Endothelial cell of umbilical vein (primary cell): Measurements from ENCODE around the gene HOXA1. TPM values are rescaled to one million over a fixed set of nuclear protein-coding genes. Genes with fewer than 3 reads are reported as not detected.

Source experiments
- BruUV-seq: library from RNA; stranded (reverse); fragments of 400-500 nt; replicated peaks from 2 replicates; lab custom pipeline; 2021; lab: Mats Ljungman, UMichigan
- CTCF ChIA-PET: fragments of 300-600, 350-600 bp; sonication (Branson Sonifier 250); formaldehyde crosslinking; loops from one replicate; lab custom pipeline; 2021; ENCODE audit warnings: antibody characterized with exemption, inconsistent platforms; lab: Charles Lee
- POLR2A ChIA-PET: fragments of 300-600, 350-600 bp; sonication (Branson Sonifier 250); formaldehyde crosslinking; loops from one replicate; lab custom pipeline; 2021; ENCODE audit warnings: antibody characterized with exemption, inconsistent platforms; lab: Charles Lee
- DNase-seq: peaks from one replicate; pipeline ENCODE4 v3.0.0-alpha.2; 2011; ENCODE audit warnings: low read depth, low spot score
- FAIRE-seq: peaks from 2 replicates; lab custom pipeline; 2011; peaks lifted over from hg19 to GRCh38; lab: Jason Lieb, UNC
- H2AFZ ChIP-seq: 2 replicates; pipeline ENCODE4 v1.6.0; 2012; ENCODE audit warnings: low read depth, low read length, control low read depth, inconsistent platforms
- H3K27ac ChIP-seq: 2 replicates; pipeline ENCODE4 v1.5.1; 2011; ENCODE audit warnings: low read depth, mild to moderate bottlenecking, control low read depth, low read length, moderate library complexity; ENCODE audit not compliant: insufficient read depth
- H3K27me3 ChIP-seq, 2 experiments: 2 replicates each; pipeline versions ENCODE4 v1.6.0 to v1.6.1; 2011; ENCODE audit warnings: low read length in 2 of 2, mixed read lengths in 1 of 2; ENCODE audit not compliant: control insufficient read depth in 2 of 2, insufficient read depth in 2 of 2
- H3K36me3 ChIP-seq, 2 experiments: 2 replicates in 1 of 2; 3 replicates in 1 of 2; pipeline ENCODE4 v1.5.1; 2011; ENCODE audit warnings: low read length in 2 of 2, mild to moderate bottlenecking in 1 of 2, moderate library complexity in 1 of 2; ENCODE audit not compliant: control insufficient read depth in 2 of 2, insufficient read depth in 2 of 2; ENCODE audit errors: extremely low read depth in 1 of 2
- H3K4me1 ChIP-seq: 3 replicates; pipeline ENCODE4 v1.5.1; 2011; ENCODE audit warnings: mild to moderate bottlenecking, low read length; ENCODE audit not compliant: control insufficient read depth, insufficient read depth; ENCODE audit errors: extremely low read depth
- H3K4me2 ChIP-seq: 2 replicates; pipeline ENCODE4 v1.6.1; 2011; ENCODE audit warnings: low read length, control low read depth, mixed read lengths; ENCODE audit not compliant: insufficient read depth
- H3K4me3 ChIP-seq, 3 experiments: fragments of 200-600 bp in 1 of 3; sonication (generic), shearing (Covaris generic) in 1 of 3; replicated peaks in 1 of 3; 2 replicates each; pipeline ENCODE4 v1.5.1; 2011 to 2016; ENCODE audit warnings: control low read depth in 3 of 3, low read length in 3 of 3, mild to moderate bottlenecking in 2 of 3, inconsistent platforms in 1 of 3, low read depth in 1 of 3, moderate library complexity in 1 of 3; ENCODE audit not compliant: insufficient read depth in 1 of 3
- H3K79me2 ChIP-seq: 2 replicates; pipeline ENCODE4 v1.6.0; 2012; ENCODE audit warnings: low read length, inconsistent platforms; ENCODE audit not compliant: control insufficient read depth, insufficient read depth
- H3K9ac ChIP-seq: replicated peaks from 2 replicates; pipeline ENCODE3; 2011; ENCODE audit warnings: low read length, control low read depth; ENCODE audit not compliant: insufficient read depth; ENCODE audit errors: extremely low read depth
- H3K9me1 ChIP-seq: replicated peaks from 3 replicates; pipeline ENCODE4 v1.6.0; 2011; ENCODE audit warnings: mild to moderate bottlenecking, low read length; ENCODE audit not compliant: control insufficient read depth, insufficient read depth; ENCODE audit errors: extremely low read depth
- H3K9me3 ChIP-seq: replicated peaks from 2 replicates; pipeline ENCODE4 v1.5.1; 2012; ENCODE audit warnings: low read length, inconsistent platforms; ENCODE audit not compliant: control insufficient read depth, insufficient read depth
- H4K20me1 ChIP-seq: replicated peaks from 2 replicates; pipeline ENCODE3; 2011; ENCODE audit warnings: mild to moderate bottlenecking, low read length; ENCODE audit not compliant: control insufficient read depth, insufficient read depth; ENCODE audit errors: extremely low read depth
- EZH2 ChIP-seq: IDR thresholded peaks from 2 replicates; pipeline ENCODE4 v1.6.1; 2012; ENCODE audit warnings: borderline replicate concordance, low read depth, mild to moderate bottlenecking, moderate library complexity, low read length, inconsistent platforms; ENCODE audit not compliant: severe bottlenecking
- GATA2 ChIP-seq: IDR thresholded peaks from 2 replicates; pipeline ENCODE4 v1.7.0; 2011; ENCODE audit warnings: low read depth, mild to moderate bottlenecking, moderate library complexity, mixed read lengths, low read length; ENCODE audit not compliant: insufficient read length, insufficient read depth
- MAX ChIP-seq: IDR thresholded peaks from 2 replicates; pipeline ENCODE4 v1.6.1; 2011; ENCODE audit not compliant: insufficient read depth, insufficient read length
- POLR2A ChIP-seq: IDR thresholded peaks from 2 replicates; pipeline ENCODE4 v1.6.1; 2012; ENCODE audit warnings: low read depth, mild to moderate bottlenecking, control low read depth, low read length
- POLR2AphosphoS5 ChIP-seq: IDR thresholded peaks from 2 replicates; pipeline ENCODE4 v1.6.1; 2012; ENCODE audit warnings: low read depth, mild to moderate bottlenecking, control low read depth, low read length, moderate library complexity; ENCODE audit not compliant: insufficient read depth
- dilution Hi-C: fragments of 300-500 bp; cut with MboI; formaldehyde crosslinking; loops from one replicate; pipeline ENCODE4 v1.15.0; 2019; ENCODE audit warnings: low sequenced_read_pairs; ENCODE audit not compliant: extremely low pct_ligation_motif_present
- intact Hi-C: fragments of 100-400 bp; cut with micrococcal nuclease; formaldehyde crosslinking; loops from one replicate; pipeline ENCODE4 v1.10.0; 2022
- polyA plus RNA-seq, 4 experiments: library from polyadenylated mRNA; depleted of rRNA in 3 of 4; stranded (reverse) in 3 of 4; unstranded in 1 of 4; fragments of >200 nt; gene quantifications; 2 replicates each; pipeline versions ENCODE4 v1.2.1 to v1.2.3, GENCODE V29; 2011 to 2012; ENCODE audit warnings: missing spikeins in 1 of 4
- total RNA-seq: library from RNA; stranded (reverse); gene quantifications from 2 replicates; pipeline ENCODE4 v1.2.3, GENCODE V29; 2021
- TF ChIP-seq, protein P1 (sequence below), 2 donors: IDR thresholded peaks; 1 replicate in 1 of 2; 2 replicates in 1 of 2; pipeline ENCODE4 v1.5.1; 2011; ENCODE audit warnings: low read length in 2 of 2, mild to moderate bottlenecking in 2 of 2, moderate library complexity in 2 of 2, control low read depth in 1 of 2, inconsistent platforms in 1 of 2, low read depth in 1 of 2; ENCODE audit not compliant: insufficient read depth in 1 of 2; ENCODE audit errors: extremely low read depth in 1 of 2

The HOXA1 gene
- total and polyA plus RNA-seq, 2 donors (not counting 3 experiments of a cell fraction or from before 2014, with no cell fraction given) = 1.2 to 2.4 TPM

- no peaks in the 10 kb centered on the region for H3K36me3 ChIP-seq
- no peaks in the 10 kb centered on the region for H3K27me3 ChIP-seq
- no peak overlapping the region for H3K4me2 ChIP-seq
- no peaks in the 10 kb centered on the region for H3K9me1 ChIP-seq
- H3K4me1 ChIP-seq = peaks cover 5% of the 10 kb centered on the region
- H3K9ac ChIP-seq = no peak overlapping the region
- H3K4me3 ChIP-seq = no peak overlapping the region
- TF ChIP-seq EZH2 (no peak), GATA2 (no peak), POLR2A (no peak), MAX (no peak)
- no peak overlapping the region for H3K27ac ChIP-seq
- no peaks in the 10 kb centered on the region for H3K9me3 ChIP-seq
- ChIA-PET CTCF (no interaction called here), POLR2A (no interaction called here)
- intact Hi-C loops = no loop called here
- H2AFZ ChIP-seq = no peak overlapping the region
- FAIRE-seq (no peak), DNase-seq (no peak)
- no TSS peak for BruUV-seq
- dilution Hi-C loops = no loop called here
- no peaks in the 10 kb centered on the region for H3K79me2 ChIP-seq
- H4K20me1 ChIP-seq = no peaks in the 10 kb centered on the region
These were observed 32.9 kb downstream of the HOXA1 start for GRCh38 chr7:27062946-27063345.

GRCh38 chr7:27053153-27053552, 42.6 kb downstream of the HOXA1 start:
- FAIRE-seq (no peak), DNase-seq (no peak)
- Histone ChIP-seq H3K79me2 (no peaks in the 10 kb centered on the region), H3K4me2 (no peak overlapping the region), H3K9me3 (no peaks in the 10 kb centered on the region), H3K27me3 (no peaks in the 10 kb centered on the region), H3K9ac (no peak overlapping the region), H3K27ac (no peak overlapping the region), H3K36me3 (no peaks in the 10 kb centered on the region), H2AFZ (peak overlapping the region; percentile 7), H3K9me1 (no peaks in the 10 kb centered on the region), H3K4me1 (no peaks in the 10 kb centered on the region), H4K20me1 (no peaks in the 10 kb centered on the region), H3K4me3 (no peak overlapping the region)
- TF ChIP-seq GATA2 (no peak), EZH2 (no peak), MAX (no peak), POLR2AphosphoS5 (no peak)
- TF ChIP-seq, protein P1, sequence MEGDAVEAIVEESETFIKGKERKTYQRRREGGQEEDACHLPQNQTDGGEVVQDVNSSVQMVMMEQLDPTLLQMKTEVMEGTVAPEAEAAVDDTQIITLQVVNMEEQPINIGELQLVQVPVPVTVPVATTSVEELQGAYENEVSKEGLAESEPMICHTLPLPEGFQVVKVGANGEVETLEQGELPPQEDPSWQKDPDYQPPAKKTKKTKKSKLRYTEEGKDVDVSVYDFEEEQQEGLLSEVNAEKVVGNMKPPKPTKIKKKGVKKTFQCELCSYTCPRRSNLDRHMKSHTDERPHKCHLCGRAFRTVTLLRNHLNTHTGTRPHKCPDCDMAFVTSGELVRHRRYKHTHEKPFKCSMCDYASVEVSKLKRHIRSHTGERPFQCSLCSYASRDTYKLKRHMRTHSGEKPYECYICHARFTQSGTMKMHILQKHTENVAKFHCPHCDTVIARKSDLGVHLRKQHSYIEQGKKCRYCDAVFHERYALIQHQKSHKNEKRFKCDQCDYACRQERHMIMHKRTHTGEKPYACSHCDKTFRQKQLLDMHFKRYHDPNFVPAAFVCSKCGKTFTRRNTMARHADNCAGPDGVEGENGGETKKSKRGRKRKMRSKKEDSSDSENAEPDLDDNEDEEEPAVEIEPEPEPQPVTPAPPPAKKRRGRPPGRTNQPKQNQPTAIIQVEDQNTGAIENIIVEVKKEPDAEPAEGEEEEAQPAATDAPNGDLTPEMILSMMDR (IDR thresholded peaks at IDR 0.05; ENCODE audit: extremely low read depth in 1 of 2, insufficient read depth in 1 of 2, low read depth in 1 of 2, low read length in 2 of 2) = no peak
- dilution Hi-C loops = no loop called here
- BruUV-seq = no TSS peak
- intact Hi-C loops = no loop called here
- ChIA-PET CTCF (no interaction called here), POLR2A (no interaction called here)
